H1 (cell line): Measurements from ENCODE around the gene PANX3.

Experiments used
- TBP ChIP-seq: IDR thresholded peaks from 2 replicates; pipeline ENCODE4 v1.6.1; 2011; ENCODE audit warnings: low read depth, low read length, improper control_type of control experiment
- ZNF274 ChIP-seq: IDR thresholded peaks from 2 replicates; pipeline ENCODE4 v1.7.0; 2012; ENCODE audit warnings: low read length, borderline replicate concordance; ENCODE audit errors: extremely low read depth

- TF ChIP-seq TBP (no peak), ZNF274 (no peak)
Observed at GRCh38 chr11:124586238-124586860, 24.9 kb upstream of the PANX3 start.
